GM12873 (cell line): ENCODE results near the gene MTCH2.

ENCODE experiments used
- TF ChIP-seq, protein P1 (sequence below): IDR thresholded peaks from 2 replicates; pipeline ENCODE4 v1.5.1; 2012; ENCODE audit warnings: low read depth, mild to moderate bottlenecking, moderate library complexity, low read length, control low read depth; ENCODE audit not compliant: insufficient read depth; ENCODE audit errors: missing control alignments

MTCH2 gene

DNA sequence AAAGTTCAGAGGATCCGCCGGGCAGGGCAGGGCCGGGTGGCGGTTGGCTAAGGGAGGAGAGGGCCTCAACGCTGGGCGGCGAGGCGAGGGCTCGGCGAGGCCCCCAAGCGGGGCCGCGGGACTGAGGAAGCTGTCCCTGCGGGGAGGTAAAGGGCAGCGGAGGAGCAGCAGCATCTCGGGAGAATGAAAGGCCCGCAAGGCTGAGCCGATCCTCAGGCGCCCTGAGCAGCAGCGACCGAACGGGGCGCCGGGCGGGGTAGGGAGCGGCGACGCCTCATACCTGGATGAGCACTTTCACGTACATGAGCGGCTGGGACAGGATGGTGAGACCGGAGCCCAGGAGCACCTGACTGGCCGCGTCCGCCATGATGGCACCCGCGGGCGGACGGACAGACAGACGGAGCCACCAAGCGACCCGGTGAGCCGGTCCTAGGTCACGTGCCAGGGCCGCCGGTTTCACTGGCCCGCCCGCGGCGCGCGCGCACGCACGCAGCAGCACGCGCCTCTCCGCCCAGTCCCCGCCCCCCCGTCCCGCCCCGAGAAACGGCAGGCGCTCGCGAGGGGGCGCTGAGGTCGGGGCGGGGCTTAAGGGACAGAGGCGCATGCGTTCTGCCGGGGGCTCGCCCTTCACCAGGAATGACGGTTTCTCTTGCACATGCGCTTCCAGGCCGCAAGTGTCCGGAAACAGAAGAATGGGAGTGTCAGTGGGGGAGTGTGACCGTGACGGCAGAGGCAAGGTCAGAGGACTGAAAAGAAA is at the start of gene MTCH2:
TSS of gene MTCH2 (minus strand) at position 461 of the 757 bp plus-strand sequence. CDS start at position 367, 94 bp downstream.
- TF ChIP-seq, protein P1, sequence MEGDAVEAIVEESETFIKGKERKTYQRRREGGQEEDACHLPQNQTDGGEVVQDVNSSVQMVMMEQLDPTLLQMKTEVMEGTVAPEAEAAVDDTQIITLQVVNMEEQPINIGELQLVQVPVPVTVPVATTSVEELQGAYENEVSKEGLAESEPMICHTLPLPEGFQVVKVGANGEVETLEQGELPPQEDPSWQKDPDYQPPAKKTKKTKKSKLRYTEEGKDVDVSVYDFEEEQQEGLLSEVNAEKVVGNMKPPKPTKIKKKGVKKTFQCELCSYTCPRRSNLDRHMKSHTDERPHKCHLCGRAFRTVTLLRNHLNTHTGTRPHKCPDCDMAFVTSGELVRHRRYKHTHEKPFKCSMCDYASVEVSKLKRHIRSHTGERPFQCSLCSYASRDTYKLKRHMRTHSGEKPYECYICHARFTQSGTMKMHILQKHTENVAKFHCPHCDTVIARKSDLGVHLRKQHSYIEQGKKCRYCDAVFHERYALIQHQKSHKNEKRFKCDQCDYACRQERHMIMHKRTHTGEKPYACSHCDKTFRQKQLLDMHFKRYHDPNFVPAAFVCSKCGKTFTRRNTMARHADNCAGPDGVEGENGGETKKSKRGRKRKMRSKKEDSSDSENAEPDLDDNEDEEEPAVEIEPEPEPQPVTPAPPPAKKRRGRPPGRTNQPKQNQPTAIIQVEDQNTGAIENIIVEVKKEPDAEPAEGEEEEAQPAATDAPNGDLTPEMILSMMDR = peak; percentile 5

DNA sequence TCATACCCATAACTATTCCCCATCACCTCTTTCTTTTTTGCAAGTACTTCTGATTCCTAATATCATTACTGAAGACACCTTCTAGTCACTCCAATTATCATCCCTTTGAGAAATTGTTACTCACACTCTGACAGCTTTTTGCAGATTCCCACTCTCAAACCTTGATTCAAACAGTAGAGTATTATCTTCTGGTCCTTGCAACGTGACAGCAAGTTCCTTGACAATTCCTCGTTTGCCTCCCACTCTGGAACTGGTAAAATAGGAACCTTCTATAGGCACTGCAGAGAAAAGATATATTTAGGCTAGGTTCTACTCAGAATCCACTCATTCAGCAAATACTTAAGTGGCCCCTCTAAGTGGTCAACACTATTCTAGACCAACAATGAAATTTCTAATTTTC is 49.6 kb upstream of the MTCH2 start:
- TF ChIP-seq, protein P1 = no peak

DNA sequence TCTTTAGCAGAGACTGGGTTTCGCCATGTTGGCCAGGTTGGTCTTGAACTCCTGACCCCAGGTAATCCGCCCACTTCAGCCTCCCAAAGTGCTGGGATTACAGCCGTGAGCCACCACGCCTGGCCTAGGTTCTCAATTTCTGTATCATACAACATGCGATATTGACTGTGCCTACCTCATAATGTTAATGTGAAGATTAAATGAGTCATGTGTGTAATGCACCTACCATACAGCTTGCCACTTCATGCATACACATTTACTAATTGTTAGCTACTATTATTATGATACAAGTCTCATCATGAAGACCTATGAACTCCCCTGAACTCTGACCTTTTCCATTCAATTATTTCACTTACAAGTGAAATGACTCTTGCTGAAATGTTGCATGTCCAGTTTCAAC is 47.1 kb upstream of the MTCH2 start:
- TF ChIP-seq, protein P1 = no peak

DNA sequence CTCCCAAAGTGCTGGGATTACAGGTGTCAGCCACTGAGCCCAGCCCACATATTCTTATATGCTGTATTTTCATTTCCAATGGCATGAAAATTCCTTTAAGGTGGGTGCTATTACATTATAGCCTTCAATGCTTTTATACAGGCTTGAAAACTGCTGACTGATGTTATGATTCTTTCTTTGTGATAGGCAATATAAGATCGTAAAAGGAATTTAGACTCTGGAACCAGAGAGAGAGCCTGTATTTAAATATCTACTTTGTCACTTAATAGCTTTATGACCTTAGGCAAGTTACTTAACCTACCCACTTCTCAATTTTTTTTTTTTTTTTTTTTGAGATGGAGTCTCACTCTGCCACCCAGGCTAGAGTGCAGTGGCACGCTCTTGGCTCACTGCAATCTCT is 46.6 kb upstream of the MTCH2 start:
- TF ChIP-seq, protein P1 = no peak

DNA sequence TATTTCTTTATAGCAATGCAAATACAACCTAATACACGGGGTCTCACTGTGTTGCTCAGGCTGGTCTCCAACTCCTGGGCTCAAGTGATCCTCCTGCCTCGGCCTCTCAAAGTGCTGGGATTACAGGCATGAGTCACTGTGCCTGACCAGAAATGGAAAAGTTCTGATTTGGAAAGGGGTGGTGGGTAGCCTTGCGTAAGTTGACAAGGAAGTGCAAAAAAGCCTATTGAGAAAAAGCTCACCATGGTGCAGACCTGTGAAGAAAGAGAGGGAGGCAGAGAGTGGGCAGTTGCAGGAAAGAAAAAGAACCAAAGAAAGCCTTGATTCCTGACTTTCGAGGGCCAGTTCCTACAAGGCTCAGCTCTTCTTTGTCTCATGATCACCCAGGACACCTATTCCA is 45.8 kb upstream of the MTCH2 start:
- TF ChIP-seq, protein P1 = no peak

DNA sequence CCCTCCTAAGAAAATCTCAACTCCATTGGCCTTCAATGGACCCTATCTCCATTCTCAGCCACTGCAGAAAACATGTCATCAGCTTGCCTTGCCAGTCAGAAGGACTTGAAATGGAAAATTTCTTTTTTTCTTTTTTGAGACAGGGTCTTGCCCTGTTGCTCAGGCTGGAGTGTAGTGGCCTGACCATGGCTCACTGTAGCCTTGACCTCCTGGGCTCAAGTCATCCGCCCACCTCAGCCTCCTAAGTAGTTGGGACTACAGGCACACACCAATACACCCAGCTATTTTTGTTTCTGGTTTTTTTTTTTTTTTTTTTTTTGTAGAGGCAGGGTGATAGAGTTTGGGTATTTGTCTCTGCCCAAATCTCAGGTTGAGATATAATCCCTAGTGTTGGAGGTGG is 43.8 kb upstream of the MTCH2 start:
- TF ChIP-seq, protein P1 = no peak

DNA sequence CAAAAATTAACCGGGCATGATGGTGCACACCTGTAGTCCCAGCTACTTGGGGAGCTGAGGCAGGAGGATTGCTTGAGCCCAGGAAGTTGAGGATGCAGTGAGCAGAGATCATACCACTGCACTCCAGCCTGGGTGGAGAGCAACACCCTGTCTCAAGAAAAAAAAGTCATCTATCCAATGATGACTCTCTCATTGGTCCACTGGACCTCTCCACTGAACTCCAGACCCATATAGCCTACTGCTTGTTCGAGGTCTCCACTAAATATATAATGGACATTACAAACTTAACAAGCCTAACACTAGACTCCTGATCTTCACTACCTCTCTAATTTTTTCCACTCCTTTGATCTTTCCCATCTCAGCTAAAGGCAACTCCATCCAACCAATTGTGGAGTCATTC is 33.5 kb upstream of the MTCH2 start:
- TF ChIP-seq, protein P1 = no peak
